Measurements from ENCODE around the gene ATP8B4.

GRCh38 chr15:49808341-49808740 is 310.7 kb downstream of the ATP8B4 start:
- no peak for TF ChIP-seq POLR2A (IDR thresholded peaks at IDR 0.05)
- TF ChIP-seq, protein P1, sequence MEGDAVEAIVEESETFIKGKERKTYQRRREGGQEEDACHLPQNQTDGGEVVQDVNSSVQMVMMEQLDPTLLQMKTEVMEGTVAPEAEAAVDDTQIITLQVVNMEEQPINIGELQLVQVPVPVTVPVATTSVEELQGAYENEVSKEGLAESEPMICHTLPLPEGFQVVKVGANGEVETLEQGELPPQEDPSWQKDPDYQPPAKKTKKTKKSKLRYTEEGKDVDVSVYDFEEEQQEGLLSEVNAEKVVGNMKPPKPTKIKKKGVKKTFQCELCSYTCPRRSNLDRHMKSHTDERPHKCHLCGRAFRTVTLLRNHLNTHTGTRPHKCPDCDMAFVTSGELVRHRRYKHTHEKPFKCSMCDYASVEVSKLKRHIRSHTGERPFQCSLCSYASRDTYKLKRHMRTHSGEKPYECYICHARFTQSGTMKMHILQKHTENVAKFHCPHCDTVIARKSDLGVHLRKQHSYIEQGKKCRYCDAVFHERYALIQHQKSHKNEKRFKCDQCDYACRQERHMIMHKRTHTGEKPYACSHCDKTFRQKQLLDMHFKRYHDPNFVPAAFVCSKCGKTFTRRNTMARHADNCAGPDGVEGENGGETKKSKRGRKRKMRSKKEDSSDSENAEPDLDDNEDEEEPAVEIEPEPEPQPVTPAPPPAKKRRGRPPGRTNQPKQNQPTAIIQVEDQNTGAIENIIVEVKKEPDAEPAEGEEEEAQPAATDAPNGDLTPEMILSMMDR (IDR thresholded peaks at IDR 0.05), result no peak
- no peak for TF ChIP-seq EP300 (IDR thresholded peaks at IDR 0.05)

All from upper lobe of left lung (tissue), 4 donors.